ENCODE data around the gene SSRP1. TPM values are rescaled to one million over a fixed set of nuclear protein-coding genes. Genes with fewer than 3 reads are reported as not detected.

Gene SSRP1
- total and polyA plus RNA-seq, 2 of the 13 experiments (the other 11 are each of a cell fraction or from before 2014, with no cell fraction given): 93.6 to 129 TPM

- TF ChIP-seq HMGXB4 (CRISPR knock-in tag; IDR thresholded peaks at IDR 0.05; ENCODE audit: borderline replicate concordance in 1 of 2, low read depth in 1 of 2) (no peak), THAP11 (CRISPR knock-in tag; IDR thresholded peaks at IDR 0.05) (no peak), YY1 (IDR thresholded peaks at IDR 0.05; ENCODE audit: insufficient read depth, insufficient replicate concordance, low read depth, low read length) (no peak), HINFP (CRISPR knock-in tag; IDR thresholded peaks at IDR 0.05; ENCODE audit: low read depth) (no peak), MED1 (CRISPR knock-in tag; IDR thresholded peaks at IDR 0.05) (no peak), SMARCC2 (IDR thresholded peaks at IDR 0.05) (no peak), ARHGAP35 (CRISPR knock-in tag; IDR thresholded peaks at IDR 0.05; ENCODE audit: borderline replicate concordance) (no peak), JUN (CRISPR knock-in tag; IDR thresholded peaks at IDR 0.05) (no peak), ATF2 (CRISPR knock-in tag; IDR thresholded peaks at IDR 0.05) (no peak)
These were observed 21.9 kb downstream of the SSRP1 start (continued) for GRCh38 chr11:57313788-57314135.

Data from HepG2 (cell line).